ENCODE data around the gene MEF2C. TPM values are rescaled to one million over a fixed set of nuclear protein-coding genes. Genes with fewer than 3 reads are reported as not detected.

The MEF2C gene
- total RNA-seq, 1 donor from 2014 or later: 464 TPM

DNA sequence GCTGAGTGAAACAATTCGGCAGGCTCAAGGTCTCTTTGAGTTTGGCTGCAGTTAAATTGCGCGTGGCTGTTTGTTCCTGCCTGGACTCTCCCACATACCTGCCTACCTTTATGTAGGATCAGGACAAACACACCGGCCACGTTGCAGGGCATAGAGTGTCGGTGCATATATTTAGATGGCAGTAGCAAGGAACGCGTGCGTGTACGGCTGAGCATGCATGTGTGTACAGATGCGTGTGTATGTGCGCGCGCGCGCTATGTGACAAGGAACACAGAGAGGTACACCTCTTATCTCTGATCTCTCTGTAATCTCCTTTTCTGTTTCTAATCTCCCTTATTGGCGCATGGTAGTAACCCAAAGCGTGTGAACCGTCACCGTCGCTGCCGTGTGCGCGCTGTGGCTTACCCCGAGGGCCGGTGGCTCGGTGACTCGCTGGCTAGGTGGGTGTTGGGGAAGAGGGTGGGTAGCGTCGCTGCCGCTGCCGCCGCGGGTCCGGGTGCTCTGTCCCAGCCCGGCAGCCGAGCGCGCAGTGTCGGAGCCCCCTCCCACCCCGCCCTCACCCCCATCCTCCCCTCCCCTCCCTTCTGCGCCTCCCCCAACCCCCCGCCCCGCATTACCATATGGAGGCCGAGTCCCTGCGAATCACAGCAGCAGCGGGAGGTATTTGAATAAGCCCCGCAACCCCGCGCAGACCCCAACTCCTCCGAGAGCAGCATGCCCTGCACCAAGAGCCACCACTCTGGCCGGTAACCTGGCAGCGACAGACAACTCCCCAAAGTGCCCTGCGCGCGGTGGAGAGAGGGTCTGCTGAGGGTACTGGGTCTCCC lies 204.8 kb downstream of the MEF2C start:
- no peak overlapping the region for H3K9ac ChIP-seq (ENCODE audit: low read depth in 1 of 3, low read length in 3 of 3)
- no peaks in the 10 kb centered on the region for H3K36me3 ChIP-seq (ENCODE audit: control insufficient read depth in 3 of 3, insufficient read depth in 3 of 3, low read length in 3 of 3)
- H3K4me1 ChIP-seq (ENCODE audit: control insufficient read depth in 3 of 3, insufficient read depth in 3 of 3, low read length in 3 of 3): peaks cover 9 to 21% (median 16%) of the 10 kb centered on the region in 3 donors
- H3K27ac ChIP-seq (ENCODE audit: low read depth, low read length): no peak overlapping the region
- no peak overlapping the region for H3K4me3 ChIP-seq (ENCODE audit: low read length in 3 of 3)
- no peaks in the 10 kb centered on the region for H3K9me3 ChIP-seq (ENCODE audit: control insufficient read depth in 3 of 3, low read length in 3 of 3)
- H3K27me3 ChIP-seq (ENCODE audit: control insufficient read depth in 3 of 3, insufficient read depth in 3 of 3, low read length in 3 of 3): peaks cover 88 to 94% (median 90%) of the 10 kb centered on the region in 3 donors

- Histone ChIP-seq H3K27me3 (ENCODE audit: control insufficient read depth in 3 of 3, insufficient read depth in 3 of 3, low read length in 3 of 3) (peaks cover 88 to 94% (median 90%) of the 10 kb centered on the region in 3 donors), H3K9me3 (ENCODE audit: control insufficient read depth in 3 of 3, low read length in 3 of 3) (no peaks in the 10 kb centered on the region), H3K27ac (ENCODE audit: low read depth, low read length) (no peak overlapping the region), H3K36me3 (ENCODE audit: control insufficient read depth in 3 of 3, insufficient read depth in 3 of 3, low read length in 3 of 3) (no peaks in the 10 kb centered on the region), H3K9ac (ENCODE audit: low read depth in 1 of 3, low read length in 3 of 3) (no peak overlapping the region), H3K4me1 (ENCODE audit: control insufficient read depth in 3 of 3, insufficient read depth in 3 of 3, low read length in 3 of 3) (peaks cover 9 to 21% (median 16%) of the 10 kb centered on the region in 3 donors), H3K4me3 (ENCODE audit: low read length in 3 of 3) (no peak overlapping the region)
Observed at GRCh38 chr5:88677376-88677895, 205.5 kb downstream of the MEF2C start.

DNA sequence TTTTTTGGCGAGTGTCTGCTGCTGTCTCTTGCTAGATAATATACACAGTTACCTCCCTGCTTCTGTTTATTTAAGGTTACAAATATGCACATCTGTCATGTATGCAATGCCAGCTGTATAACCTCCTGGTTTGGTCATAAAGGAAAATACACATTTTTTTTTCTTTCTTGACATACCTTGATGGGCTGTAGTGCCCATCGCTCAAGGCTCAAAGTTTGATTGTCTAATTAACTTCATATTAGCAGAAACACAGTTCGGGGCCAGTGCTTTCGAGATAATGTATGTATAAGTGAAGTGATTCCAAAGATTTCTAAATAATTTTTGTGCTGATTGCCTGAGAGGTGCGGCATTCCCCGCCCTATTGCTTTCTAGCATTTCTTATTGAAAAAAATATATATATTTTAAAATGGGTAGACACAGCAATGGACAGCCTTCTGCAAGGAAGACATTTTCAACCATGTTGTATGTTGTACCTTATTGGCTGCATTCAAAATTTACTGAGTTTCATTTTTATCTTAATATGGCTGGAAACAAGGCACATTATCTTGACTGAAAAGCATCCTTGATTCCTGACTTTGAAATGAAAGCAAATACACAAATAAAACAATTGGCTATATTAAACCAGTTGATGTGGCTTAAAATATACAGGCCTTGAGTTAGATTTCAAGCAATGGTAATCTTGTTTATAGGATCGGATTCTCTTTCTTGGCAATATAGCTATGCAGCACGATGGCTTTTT lies 206.2 kb downstream of the MEF2C start:
- Histone ChIP-seq H3K9me3 (ENCODE audit: control insufficient read depth in 3 of 3, low read length in 3 of 3) (peaks cover 0 to 3% (median 0%) of the 10 kb centered on the region in 3 donors), H3K4me1 (ENCODE audit: control insufficient read depth in 3 of 3, insufficient read depth in 3 of 3, low read length in 3 of 3) (peaks cover 9 to 21% (median 17%) of the 10 kb centered on the region in 3 donors), H3K4me3 (ENCODE audit: low read length in 3 of 3) (no peak overlapping the region), H3K27me3 (ENCODE audit: control insufficient read depth in 3 of 3, insufficient read depth in 3 of 3, low read length in 3 of 3) (peaks cover 92 to 98% (median 94%) of the 10 kb centered on the region in 3 donors), H3K36me3 (ENCODE audit: control insufficient read depth in 3 of 3, insufficient read depth in 3 of 3, low read length in 3 of 3) (no peaks in the 10 kb centered on the region), H3K9ac (ENCODE audit: low read depth in 1 of 3, low read length in 3 of 3) (no peak overlapping the region), H3K27ac (ENCODE audit: low read depth, low read length) (no peak overlapping the region)

DNA sequence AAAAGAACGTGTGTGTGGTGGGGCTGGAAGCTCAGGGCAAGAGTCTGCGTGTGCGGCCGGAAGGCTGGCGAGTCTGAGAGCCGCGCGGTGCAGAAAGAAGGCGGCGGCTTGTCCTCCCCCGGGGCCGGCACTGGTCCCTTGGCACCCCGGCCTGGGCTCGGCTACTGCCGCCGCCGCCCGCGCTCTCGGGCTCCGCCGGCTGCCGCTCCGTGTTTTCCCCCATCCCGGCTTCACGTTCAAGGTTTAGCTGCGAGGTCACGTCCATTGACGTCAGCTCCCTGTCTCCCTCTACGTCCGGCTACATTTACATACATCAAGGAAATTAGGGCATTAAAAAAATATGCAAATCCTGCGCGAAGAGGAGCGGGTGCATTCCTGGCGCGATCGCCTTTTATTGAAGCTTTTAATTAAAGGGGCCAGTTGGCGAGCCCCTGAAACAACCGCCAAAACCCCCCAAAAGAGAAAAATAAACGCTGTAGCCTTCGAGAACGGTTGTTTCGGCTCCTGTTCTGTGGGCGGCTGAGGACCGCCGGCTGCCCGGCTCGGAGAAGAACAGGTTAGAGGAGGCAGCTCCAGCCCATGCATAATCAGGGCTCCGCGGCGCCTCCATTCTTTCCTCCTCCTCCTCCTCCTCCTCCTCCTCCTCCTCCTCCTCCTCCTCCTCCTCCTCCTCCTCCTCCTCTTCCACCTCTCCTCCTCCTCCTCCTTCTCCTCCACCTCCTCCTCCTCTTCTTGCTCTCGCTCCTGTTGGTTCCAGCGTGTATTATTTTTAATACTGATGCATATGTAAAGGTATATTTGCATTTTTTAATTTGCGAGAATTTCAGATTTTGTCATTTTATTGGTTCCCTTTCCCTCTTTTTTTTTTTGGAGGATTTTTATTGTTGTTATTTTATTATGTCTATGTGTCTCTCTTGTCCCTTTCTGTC lies 207.0 kb downstream of the MEF2C start:
- H3K36me3 ChIP-seq (ENCODE audit: control insufficient read depth in 3 of 3, insufficient read depth in 3 of 3, low read length in 3 of 3): no peaks in the 10 kb centered on the region
- H3K9ac ChIP-seq (ENCODE audit: low read depth in 1 of 3, low read length in 3 of 3): no peak overlapping the region
- peaks cover 92 to 98% (median 94%) of the 10 kb centered on the region in 3 donors for H3K27me3 ChIP-seq (ENCODE audit: control insufficient read depth in 3 of 3, insufficient read depth in 3 of 3, low read length in 3 of 3)
- H3K27ac ChIP-seq (ENCODE audit: low read depth, low read length): no peak overlapping the region
- H3K4me3 ChIP-seq (ENCODE audit: low read length in 3 of 3): peak overlapping the region in 2 of 3 donors; percentile 11 to 62
- H3K4me1 ChIP-seq (ENCODE audit: control insufficient read depth in 3 of 3, insufficient read depth in 3 of 3, low read length in 3 of 3): peaks cover 9 to 21% (median 18%) of the 10 kb centered on the region in 3 donors
- peaks cover 0 to 3% (median 0%) of the 10 kb centered on the region in 3 donors for H3K9me3 ChIP-seq (ENCODE audit: control insufficient read depth in 3 of 3, low read length in 3 of 3)

GRCh38 chr5:88675168-88675707 lies 207.7 kb downstream of the MEF2C start:
- H3K36me3 ChIP-seq (ENCODE audit: control insufficient read depth in 3 of 3, insufficient read depth in 3 of 3, low read length in 3 of 3): no peaks in the 10 kb centered on the region
- no peak overlapping the region for H3K27ac ChIP-seq (ENCODE audit: low read depth, low read length)
- no peak overlapping the region for H3K9ac ChIP-seq (ENCODE audit: low read depth in 1 of 3, low read length in 3 of 3)
- peaks cover 92 to 97% (median 92%) of the 10 kb centered on the region in 3 donors for H3K27me3 ChIP-seq (ENCODE audit: control insufficient read depth in 3 of 3, insufficient read depth in 3 of 3, low read length in 3 of 3)
- peaks cover 0 to 3% (median 0%) of the 10 kb centered on the region in 3 donors for H3K9me3 ChIP-seq (ENCODE audit: control insufficient read depth in 3 of 3, low read length in 3 of 3)
- peak overlapping the region in 2 of 3 donors; percentile 62 to 65 for H3K4me3 ChIP-seq (ENCODE audit: low read length in 3 of 3)
- peaks cover 3 to 20% (median 14%) of the 10 kb centered on the region in 3 donors for H3K4me1 ChIP-seq (ENCODE audit: control insufficient read depth in 3 of 3, insufficient read depth in 3 of 3, low read length in 3 of 3)

- H3K9me3 ChIP-seq (ENCODE audit: control insufficient read depth in 3 of 3, low read length in 3 of 3): peaks cover 0 to 3% (median 0%) of the 10 kb centered on the region in 3 donors
- H3K4me3 ChIP-seq (ENCODE audit: low read length in 3 of 3): peak overlapping the region in 2 of 3 donors; percentile 62 to 65
- peaks cover 0 to 17% (median 12%) of the 10 kb centered on the region in 3 donors for H3K4me1 ChIP-seq (ENCODE audit: control insufficient read depth in 3 of 3, insufficient read depth in 3 of 3, low read length in 3 of 3)
- H3K36me3 ChIP-seq (ENCODE audit: control insufficient read depth in 3 of 3, insufficient read depth in 3 of 3, low read length in 3 of 3): no peaks in the 10 kb centered on the region
- peak overlapping the region in 1 of 3 donors; percentile 47 for H3K9ac ChIP-seq (ENCODE audit: low read depth in 1 of 3, low read length in 3 of 3)
- peaks cover 91 to 97% (median 92%) of the 10 kb centered on the region in 3 donors for H3K27me3 ChIP-seq (ENCODE audit: control insufficient read depth in 3 of 3, insufficient read depth in 3 of 3, low read length in 3 of 3)
- no peak overlapping the region for H3K27ac ChIP-seq (ENCODE audit: low read depth, low read length)
Observed at GRCh38 chr5:88674356-88675167, 208.4 kb downstream of the MEF2C start.

DNA sequence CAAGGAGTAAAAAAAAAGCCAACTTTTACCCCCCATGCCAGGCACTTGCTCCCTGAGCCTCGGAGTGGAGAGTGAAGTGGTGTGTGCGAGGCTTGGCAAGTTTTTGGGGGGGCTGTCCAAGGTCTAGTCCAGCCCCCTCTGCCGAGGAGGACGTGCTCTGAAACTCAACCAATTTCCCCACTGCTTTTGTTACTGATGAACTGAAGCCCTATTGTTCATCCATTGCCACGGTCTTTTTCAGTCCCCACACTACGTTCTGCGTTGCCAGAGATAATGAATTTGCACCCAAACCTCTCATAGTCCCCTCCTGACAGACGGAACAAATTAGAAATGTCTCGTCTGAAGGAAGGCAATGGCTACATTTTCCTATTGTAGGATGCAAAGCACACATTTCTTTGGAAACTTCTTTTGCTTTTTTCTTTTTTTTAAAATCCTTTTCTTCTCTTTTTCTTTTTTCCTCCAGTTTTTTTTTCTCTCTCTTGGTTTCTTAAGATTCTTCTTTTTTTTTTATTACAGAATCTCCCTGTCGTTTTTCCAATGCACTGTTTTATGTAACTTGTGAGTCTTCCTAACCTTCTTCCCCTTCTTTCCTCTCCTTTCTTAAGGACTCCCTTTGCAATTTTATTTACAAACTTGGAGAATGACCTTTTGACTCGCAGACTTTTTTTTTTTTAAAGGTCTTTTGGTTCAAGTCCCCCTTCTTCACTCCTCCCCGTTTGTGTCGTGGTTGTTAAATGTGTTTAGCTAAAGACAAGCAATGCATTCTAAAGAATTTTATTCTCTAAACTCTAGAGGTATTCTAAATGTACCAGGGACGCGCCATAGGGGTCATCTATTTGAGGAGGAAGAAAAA lies 209.5 kb downstream of the MEF2C start:
- peaks cover 86 to 95% (median 91%) of the 10 kb centered on the region in 3 donors for H3K27me3 ChIP-seq (ENCODE audit: control insufficient read depth in 3 of 3, insufficient read depth in 3 of 3, low read length in 3 of 3)

GRCh38 chr5:88672644-88673252 lies 210.2 kb downstream of the MEF2C start:
- Histone ChIP-seq H3K36me3 (ENCODE audit: control insufficient read depth in 3 of 3, insufficient read depth in 3 of 3, low read length in 3 of 3) (no peaks in the 10 kb centered on the region), H3K9ac (ENCODE audit: low read depth in 1 of 3, low read length in 3 of 3) (no peak overlapping the region), H3K9me3 (ENCODE audit: control insufficient read depth in 3 of 3, low read length in 3 of 3) (peaks cover 0 to 3% (median 0%) of the 10 kb centered on the region in 3 donors), H3K27ac (ENCODE audit: low read depth, low read length) (no peak overlapping the region), H3K4me1 (ENCODE audit: control insufficient read depth in 3 of 3, insufficient read depth in 3 of 3, low read length in 3 of 3) (peaks cover 0 to 17% (median 12%) of the 10 kb centered on the region in 3 donors), H3K27me3 (ENCODE audit: control insufficient read depth in 3 of 3, insufficient read depth in 3 of 3, low read length in 3 of 3) (peaks cover 85 to 96% (median 92%) of the 10 kb centered on the region in 3 donors), H3K4me3 (ENCODE audit: low read length in 3 of 3) (no peak overlapping the region)

More for the DNA sequence above, 209.5 kb downstream of the MEF2C start:
- H3K4me3 ChIP-seq (ENCODE audit: low read length in 3 of 3): no peak overlapping the region
- no peaks in the 10 kb centered on the region for H3K36me3 ChIP-seq (ENCODE audit: control insufficient read depth in 3 of 3, insufficient read depth in 3 of 3, low read length in 3 of 3)
- H3K9ac ChIP-seq (ENCODE audit: low read depth in 1 of 3, low read length in 3 of 3): no peak overlapping the region
- no peak overlapping the region for H3K27ac ChIP-seq (ENCODE audit: low read depth, low read length)
- peaks cover 0 to 17% (median 12%) of the 10 kb centered on the region in 3 donors for H3K4me1 ChIP-seq (ENCODE audit: control insufficient read depth in 3 of 3, insufficient read depth in 3 of 3, low read length in 3 of 3)
- H3K9me3 ChIP-seq (ENCODE audit: control insufficient read depth in 3 of 3, low read length in 3 of 3): peaks cover 0 to 3% (median 0%) of the 10 kb centered on the region in 3 donors
